ENCODE measurements around the gene SLC12A7.

DNA sequence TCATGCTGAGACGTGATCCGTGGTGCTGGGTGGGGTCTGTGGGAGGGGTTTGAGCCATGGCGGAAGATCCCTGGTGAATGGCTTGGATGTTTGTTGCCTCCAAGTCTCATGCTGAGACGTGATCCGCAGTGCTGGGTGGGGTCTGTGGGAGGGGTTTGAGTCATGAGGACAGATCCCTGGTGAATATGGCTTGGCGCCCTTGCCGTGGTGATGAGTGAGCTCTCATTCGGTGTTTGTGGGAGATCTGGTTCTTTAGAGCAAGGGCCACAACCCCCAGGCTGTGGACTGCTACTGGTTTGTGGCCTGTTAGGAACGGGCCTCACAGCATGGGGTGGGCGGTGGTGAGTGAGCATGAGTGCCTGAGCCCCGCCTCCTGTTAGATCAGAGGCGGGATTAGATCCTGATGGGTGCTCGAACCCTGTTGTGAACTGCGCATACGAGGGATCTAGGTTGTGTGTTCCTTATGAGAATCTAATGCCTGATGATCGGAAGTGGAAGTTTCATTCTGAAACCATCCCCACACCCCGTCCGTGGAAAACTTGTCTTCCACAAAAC is 72.1 kb downstream of the SLC12A7 start:
- TF ChIP-seq, protein P1, sequence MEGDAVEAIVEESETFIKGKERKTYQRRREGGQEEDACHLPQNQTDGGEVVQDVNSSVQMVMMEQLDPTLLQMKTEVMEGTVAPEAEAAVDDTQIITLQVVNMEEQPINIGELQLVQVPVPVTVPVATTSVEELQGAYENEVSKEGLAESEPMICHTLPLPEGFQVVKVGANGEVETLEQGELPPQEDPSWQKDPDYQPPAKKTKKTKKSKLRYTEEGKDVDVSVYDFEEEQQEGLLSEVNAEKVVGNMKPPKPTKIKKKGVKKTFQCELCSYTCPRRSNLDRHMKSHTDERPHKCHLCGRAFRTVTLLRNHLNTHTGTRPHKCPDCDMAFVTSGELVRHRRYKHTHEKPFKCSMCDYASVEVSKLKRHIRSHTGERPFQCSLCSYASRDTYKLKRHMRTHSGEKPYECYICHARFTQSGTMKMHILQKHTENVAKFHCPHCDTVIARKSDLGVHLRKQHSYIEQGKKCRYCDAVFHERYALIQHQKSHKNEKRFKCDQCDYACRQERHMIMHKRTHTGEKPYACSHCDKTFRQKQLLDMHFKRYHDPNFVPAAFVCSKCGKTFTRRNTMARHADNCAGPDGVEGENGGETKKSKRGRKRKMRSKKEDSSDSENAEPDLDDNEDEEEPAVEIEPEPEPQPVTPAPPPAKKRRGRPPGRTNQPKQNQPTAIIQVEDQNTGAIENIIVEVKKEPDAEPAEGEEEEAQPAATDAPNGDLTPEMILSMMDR (IDR thresholded peaks at IDR 0.05; ENCODE audit: insufficient read depth, low read depth, low read length) = no peak
- TF ChIP-seq EZH2 (IDR thresholded peaks at IDR 0.05; ENCODE audit: insufficient read depth, low read length) = no peak

All from astrocyte (in vitro differentiated cells and primary cell).